ENCODE measurements around the gene LPIN2. TPM values are rescaled to one million over a fixed set of nuclear protein-coding genes. Genes with fewer than 3 reads are reported as not detected.
"Not testable (repeated sequence)": the region's sequence is repeated elsewhere in the genome, so short reads cannot be mapped to it uniquely, and the experiment has no call there.

Gene LPIN2
- total RNA-seq, 1 donor from 2014 or later = 14.1 TPM

GRCh38 chr18:3005462-3005861, 7.5 kb downstream of the LPIN2 start:
- no peak for DNase-seq (ENCODE audit: low spot score)

DNA sequence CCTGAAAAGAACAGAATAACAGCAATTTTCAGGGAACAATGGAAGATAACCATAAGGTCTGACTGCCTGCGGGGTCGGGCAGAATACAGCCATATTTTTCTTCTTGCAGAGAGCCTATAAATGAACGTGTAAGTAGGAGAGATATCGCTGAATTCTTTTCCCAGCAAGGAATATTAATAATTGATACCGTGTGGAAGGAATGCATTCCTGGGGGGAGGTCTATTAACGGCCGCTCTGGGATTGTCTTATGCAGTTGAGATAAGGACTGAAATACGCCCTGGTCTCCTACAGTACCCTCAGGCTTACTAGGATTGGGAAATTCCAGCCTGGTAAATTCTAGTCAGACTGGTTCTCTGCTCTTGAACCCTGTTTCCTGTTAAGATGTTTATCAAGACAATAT, 9.2 kb downstream of the LPIN2 start:
- DNase-seq (ENCODE audit: low spot score) = not testable (repeated sequence)

DNA sequence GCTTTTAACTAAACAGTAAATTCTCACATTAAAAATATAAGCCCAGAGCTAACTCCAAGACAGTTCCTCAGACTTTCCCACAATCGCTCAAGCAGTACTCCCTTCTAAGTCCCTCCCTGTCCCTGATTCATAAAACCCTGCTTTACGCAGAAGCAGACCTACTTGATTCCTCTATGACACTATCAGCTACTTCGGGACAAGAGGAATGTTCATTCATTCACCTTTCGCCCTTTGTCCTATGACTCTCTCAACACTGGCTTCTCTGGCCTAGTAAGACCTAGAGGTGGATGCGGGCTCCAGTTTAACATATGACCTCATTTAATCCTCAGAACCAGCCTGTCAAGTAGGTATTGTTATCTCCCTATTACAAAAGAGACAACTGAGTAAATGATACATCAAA, 10.2 kb downstream of the LPIN2 start:
- DNase-seq (ENCODE audit: low spot score) = no peak

DNA sequence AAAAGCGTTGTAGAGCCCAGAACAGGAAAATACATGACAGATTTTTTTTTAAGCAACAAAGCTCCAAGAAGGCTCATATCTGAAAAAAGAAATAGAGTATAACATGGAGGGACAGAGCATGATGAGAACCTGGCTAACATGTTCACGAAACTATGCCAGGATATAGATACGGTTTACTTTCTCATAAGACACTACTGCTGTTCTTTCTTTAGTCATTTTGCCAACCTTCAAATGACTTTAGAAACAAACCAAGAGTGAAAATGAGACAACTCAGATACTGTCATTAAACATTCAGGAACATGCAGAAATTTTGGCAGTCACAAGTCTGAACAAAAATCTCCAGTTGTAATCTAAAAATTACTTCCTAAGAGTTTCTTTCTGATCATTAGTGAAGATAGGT, 14.3 kb downstream of the LPIN2 start:
- DNase-seq (ENCODE audit: low spot score) = no peak

- DNase-seq (ENCODE audit: low spot score) = no peak
These were observed 14.9 kb downstream of the LPIN2 start for GRCh38 chr18:2997846-2998564.

GRCh38 chr18:2997429-2997828, 15.5 kb downstream of the LPIN2 start:
- no peak for DNase-seq (ENCODE audit: low spot score)

DNA sequence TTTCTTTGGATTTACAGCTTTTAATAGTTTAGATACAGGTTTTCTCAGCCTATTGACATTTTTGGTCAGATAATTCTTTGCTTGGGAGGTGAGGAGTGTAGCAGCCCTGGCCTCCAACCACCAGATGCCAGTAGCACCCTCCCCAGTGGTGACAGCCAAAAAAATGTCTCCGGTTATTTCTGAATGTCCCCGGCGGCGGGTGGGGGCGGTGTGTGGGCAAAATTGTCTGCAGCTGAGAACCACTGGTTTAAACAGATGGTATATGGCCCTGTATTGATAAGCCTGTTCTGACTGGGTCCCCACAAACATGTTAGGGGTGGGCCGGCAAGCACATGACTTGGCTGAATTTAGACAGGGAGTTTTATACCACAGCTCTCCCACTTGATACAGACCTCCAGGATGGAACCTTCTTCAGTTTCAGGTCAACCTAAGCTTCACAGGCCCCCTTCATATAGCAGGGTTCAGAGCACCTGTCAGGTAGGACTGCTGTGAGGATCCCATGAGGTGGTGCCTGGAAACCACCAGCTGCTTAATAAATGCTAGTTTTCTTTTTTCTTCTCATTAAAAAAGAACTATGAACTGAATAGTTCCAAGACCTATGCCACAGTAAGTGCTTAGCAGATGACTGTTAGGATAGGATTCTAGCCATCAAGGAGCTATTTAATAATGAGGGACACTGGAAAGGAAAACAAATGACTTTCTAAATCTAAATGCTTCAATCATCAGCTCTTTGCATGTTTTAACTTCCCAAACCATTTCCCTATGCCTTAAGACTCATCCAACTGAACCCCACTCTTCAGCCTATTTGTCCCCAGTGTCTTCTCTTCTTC, 18.1 kb downstream of the LPIN2 start:
- no peak for DNase-seq (ENCODE audit: low spot score)

DNA sequence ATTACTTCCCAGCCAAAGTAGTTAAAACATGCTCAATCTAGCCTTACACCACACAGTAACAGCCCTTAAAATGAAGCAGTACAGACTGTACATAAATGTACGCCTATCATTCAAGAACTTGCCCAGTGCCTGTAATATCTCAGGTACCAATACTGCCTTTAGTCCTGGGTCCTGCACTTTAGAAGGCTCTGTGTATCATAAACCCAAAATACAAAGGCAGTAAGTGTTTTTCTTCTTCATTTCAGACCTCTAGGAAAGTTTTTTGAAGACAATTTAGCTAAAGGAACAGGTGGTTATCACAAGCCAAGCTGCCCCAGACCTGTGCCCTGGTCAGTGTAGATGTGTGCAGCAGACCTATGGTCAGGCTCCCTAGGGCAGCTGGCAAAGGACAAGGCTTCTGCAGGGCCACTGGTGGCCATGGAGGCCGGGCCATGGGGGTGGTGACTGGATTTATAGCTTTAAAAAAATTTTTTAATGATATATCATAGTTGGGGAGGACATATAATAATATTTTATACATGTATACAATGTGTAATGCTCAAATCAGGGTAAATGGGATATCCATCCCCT, 18.8 kb downstream of the LPIN2 start:
- no peak for DNase-seq (ENCODE audit: low spot score)

GRCh38 chr18:2992995-2993877, 19.7 kb downstream of the LPIN2 start:
- DNase-seq (ENCODE audit: low spot score) = no peak

DNA sequence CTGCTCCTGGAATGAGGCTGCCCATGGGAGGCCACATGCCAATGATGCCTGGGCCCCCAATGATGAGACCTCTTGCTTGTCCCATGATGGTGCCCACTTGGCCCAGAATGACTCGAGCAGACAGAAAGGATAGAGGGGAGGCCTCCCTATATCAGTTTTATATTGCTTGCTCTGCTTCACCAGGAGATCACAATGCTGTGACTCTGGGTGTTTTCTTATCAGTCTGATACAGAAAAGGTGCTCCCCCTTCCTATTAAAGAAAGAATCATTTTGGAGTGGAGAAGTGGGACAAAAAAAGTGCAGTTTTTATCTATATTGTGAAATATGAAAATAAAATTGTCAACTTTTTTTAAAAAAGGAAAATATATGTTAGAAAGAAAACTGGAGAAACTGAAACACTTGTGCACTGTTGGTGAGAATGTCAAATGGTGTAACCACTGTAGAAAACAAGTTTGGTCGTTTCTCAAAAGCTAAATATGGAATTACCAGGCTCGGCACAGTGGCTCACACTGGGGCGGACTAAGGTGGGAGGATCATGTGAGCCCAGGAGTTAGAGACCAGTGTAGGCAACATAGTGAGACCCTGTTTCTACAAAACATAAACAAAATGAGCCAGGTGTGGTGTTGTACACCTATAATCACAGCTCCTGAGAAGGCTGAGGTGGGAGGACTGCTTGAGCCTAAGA, 21.8 kb downstream of the LPIN2 start:
- DNase-seq (ENCODE audit: low spot score) = no peak

DNA sequence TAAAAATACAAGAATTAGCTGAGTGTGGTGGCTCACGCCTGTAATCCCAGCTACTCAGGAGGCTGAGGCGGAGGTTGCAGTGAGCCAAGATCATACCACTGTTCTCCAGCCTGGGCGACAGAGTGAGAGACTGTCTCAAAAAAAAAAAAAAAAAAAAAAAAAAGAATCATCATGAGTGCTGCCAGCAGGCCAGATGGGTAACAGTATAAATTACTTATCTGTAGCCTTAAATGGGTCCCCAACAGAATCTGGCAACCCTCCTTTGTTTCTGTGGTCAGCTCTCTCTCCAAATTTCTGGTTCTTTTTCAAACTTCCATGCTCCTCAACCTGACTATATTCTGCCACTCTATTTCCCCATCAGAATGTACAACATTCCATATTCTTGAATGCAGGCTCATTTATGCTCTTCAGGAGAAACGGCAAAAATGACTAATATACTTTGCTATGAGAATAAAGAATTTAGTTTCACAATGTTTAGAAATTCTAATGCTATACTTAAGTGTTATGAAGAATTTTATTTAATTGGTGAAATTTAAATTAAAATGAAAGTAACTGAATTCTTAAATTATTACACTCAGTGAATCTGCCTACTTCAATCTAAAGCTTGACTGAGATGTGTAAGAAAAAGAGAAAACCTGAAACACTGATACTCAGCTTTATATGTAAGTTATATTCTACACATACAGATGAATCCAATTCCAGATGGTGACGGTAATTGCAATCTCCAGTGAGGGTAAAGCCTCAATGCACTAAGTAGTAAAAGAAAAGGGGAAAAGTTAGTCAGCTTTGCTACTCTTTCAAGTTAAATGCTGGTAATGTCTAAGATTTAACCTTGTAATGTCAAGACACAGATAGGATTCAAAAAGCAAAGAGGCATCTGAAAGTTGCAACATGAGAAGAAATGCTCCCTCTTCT, 24.8 kb downstream of the LPIN2 start:
- DNase-seq (ENCODE audit: low spot score) = no peak

GRCh38 chr18:2986150-2986865, 26.6 kb downstream of the LPIN2 start:
- no peak for DNase-seq (ENCODE audit: low spot score)

DNA sequence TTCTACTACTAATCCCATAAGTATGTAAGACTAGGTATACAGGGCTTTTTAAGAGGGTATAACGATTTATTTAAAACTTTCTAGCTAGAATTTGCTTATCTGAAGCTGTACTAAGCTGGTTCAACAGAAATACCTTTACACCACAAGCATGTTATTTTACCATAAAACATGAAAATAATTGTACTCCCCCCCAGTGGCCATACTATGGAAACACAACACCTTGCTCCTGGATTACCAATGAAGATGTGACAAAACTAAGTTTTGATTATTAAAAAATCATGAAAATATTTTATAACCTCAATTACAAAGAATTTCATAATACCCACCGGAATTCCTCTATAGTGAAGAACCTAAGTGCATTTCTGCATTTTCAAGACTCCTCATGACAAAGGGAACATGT, 27.3 kb downstream of the LPIN2 start:
- no peak for DNase-seq (ENCODE audit: low spot score)

DNA sequence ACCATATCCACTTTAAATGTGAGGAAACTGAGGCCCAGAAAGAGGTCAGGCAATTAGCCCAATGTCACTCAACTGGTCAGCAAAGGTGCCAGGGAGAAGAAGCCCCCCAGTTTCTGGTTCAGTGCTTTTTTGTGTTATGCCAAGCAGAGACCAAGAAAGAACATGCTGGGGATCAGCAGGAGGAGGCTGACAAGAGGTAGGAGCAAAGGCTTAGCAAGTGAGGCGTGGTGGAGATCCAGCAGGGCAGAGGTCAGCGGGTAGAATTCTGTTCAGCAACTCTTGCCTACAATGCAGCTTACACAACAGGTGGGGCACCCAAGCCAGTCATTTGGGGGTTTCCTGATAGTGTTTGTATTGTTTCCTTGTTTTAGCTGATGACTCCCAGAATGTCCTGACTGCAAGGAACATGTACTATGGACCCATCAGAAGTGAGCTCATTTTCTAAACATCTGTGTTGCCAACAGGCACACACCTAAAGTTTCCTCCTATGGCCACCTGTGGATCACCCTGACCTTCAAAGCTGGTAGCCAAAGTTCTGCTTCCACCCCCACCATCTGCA, 28.2 kb downstream of the LPIN2 start:
- no peak for DNase-seq (ENCODE audit: low spot score)

GRCh38 chr18:2984091-2984490, 28.9 kb downstream of the LPIN2 start:
- DNase-seq (ENCODE audit: low spot score) = no peak

- DNase-seq (ENCODE audit: low spot score) = no peak
These were observed 29.6 kb downstream of the LPIN2 start for GRCh38 chr18:2983296-2983695.

GRCh38 chr18:2982452-2983269, 30.3 kb downstream of the LPIN2 start:
- DNase-seq (ENCODE audit: low spot score) = no peak

GRCh38 chr18:2982022-2982421, 30.9 kb downstream of the LPIN2 start:
- DNase-seq (ENCODE audit: low spot score) = no peak
